HFF-Myc (cell line): ENCODE data around the gene TMEM158.

Experiments
- DNase-seq: peaks from one replicate; pipeline ENCODE4 v3.0.0-alpha.2; 2011; ENCODE audit warnings: low read depth; ENCODE audit errors: extremely low read depth
- H3K4me3 ChIP-seq: replicated peaks from 2 replicates; pipeline ENCODE4 v1.5.1; 2011; ENCODE audit warnings: low read depth, mild to moderate bottlenecking, control low read depth, low read length
- TF ChIP-seq, protein P1 (sequence below): IDR thresholded peaks from 2 replicates; pipeline ENCODE4 v1.5.1; 2012; ENCODE audit warnings: mild to moderate bottlenecking, low read depth, low read length, control low read depth; ENCODE audit errors: missing control alignments

The TMEM158 gene

GRCh38 chr3:45223889-45224727 lies 2.0 kb downstream of the TMEM158 start:
- TF ChIP-seq, protein P1, sequence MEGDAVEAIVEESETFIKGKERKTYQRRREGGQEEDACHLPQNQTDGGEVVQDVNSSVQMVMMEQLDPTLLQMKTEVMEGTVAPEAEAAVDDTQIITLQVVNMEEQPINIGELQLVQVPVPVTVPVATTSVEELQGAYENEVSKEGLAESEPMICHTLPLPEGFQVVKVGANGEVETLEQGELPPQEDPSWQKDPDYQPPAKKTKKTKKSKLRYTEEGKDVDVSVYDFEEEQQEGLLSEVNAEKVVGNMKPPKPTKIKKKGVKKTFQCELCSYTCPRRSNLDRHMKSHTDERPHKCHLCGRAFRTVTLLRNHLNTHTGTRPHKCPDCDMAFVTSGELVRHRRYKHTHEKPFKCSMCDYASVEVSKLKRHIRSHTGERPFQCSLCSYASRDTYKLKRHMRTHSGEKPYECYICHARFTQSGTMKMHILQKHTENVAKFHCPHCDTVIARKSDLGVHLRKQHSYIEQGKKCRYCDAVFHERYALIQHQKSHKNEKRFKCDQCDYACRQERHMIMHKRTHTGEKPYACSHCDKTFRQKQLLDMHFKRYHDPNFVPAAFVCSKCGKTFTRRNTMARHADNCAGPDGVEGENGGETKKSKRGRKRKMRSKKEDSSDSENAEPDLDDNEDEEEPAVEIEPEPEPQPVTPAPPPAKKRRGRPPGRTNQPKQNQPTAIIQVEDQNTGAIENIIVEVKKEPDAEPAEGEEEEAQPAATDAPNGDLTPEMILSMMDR = no peak
- no peak for DNase-seq
- H3K4me3 ChIP-seq = peak overlapping the region; percentile 84

- no peak overlapping the region for H3K4me3 ChIP-seq
- TF ChIP-seq, protein P1 = no peak
- no peak for DNase-seq
Observed at GRCh38 chr3:45219694-45220093, 6.4 kb downstream of the TMEM158 start.

- DNase-seq = peak; percentile 52
- no peak overlapping the region for H3K4me3 ChIP-seq
- TF ChIP-seq, protein P1 = no peak
Observed at GRCh38 chr3:45218578-45219390, 7.3 kb downstream of the TMEM158 start.

- TF ChIP-seq, protein P1 = no peak
- no peak for DNase-seq
- no peak overlapping the region for H3K4me3 ChIP-seq
Observed at GRCh38 chr3:45216021-45216609, 10.0 kb downstream of the TMEM158 start.

GRCh38 chr3:45215466-45215865 lies 10.6 kb downstream of the TMEM158 start:
- TF ChIP-seq, protein P1 = no peak
- H3K4me3 ChIP-seq = no peak overlapping the region
- DNase-seq = no peak

DNA sequence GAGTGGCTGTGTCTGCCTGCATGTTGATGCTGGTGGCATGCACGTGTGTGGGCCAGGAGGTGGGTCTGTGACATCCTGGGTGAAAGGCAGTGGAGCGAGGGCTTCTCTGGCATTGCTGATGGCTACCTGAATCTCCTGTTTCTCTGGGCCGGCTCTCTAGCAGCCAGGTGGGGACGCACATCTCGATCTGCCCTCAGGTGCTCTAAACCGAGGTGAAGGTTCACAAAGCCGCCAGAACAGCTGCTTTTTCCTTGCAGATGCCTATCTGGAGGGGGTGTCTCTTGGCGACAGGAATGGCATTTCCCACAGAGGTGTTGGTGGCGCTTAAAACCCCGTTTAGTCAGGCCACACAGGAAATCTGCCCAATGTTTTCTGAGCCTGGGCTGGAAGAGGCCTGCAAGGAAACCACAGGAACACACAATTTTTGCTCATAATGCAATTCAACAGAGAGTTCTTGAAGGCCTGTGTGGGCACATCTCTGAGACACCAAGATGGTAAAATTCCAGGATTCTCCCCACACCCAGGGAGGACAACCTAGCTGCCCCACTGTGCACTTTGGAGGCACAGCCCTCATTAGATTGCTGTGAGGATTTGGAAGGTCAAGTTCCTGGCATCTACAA lies 11.9 kb downstream of the TMEM158 start:
- DNase-seq = no peak
- TF ChIP-seq, protein P1 = no peak
- no peak overlapping the region for H3K4me3 ChIP-seq
